KMS-11 (cell line): Measurements from ENCODE around the gene PI16.

Experiments
- H2AFZ ChIP-seq: fragments of 200-600 bp; sonication (generic); 2 replicates; pipeline ENCODE4 v1.6.1; 2016; ENCODE audit warnings: antibody characterized with exemption, mixed run types, low read depth
- H3K27ac ChIP-seq: fragments of 200-600 bp; sonication (generic); 2 replicates; pipeline ENCODE4 v1.6.1; 2016; ENCODE audit warnings: mild to moderate bottlenecking, mixed run types
- H3K27me3 ChIP-seq: fragments of 200-600 bp; sonication (generic); 2 replicates; pipeline ENCODE4 v1.6.1; 2017; ENCODE audit warnings: mild to moderate bottlenecking, low read depth, mixed run types, moderate library complexity; ENCODE audit not compliant: insufficient read depth
- H3K36me3 ChIP-seq: fragments of 200-600 bp; sonication (generic); 2 replicates; pipeline ENCODE4 v1.6.1; 2017; ENCODE audit warnings: mild to moderate bottlenecking, mixed run types; ENCODE audit not compliant: insufficient read depth
- H3K4me1 ChIP-seq: fragments of 200-600 bp; sonication (generic); 2 replicates; pipeline ENCODE4 v1.6.1; 2016; ENCODE audit warnings: mild to moderate bottlenecking, low read depth, mixed run types; ENCODE audit not compliant: poor library complexity, severe bottlenecking
- H3K4me2 ChIP-seq: fragments of 200-600 bp; sonication (generic); 2 replicates; pipeline ENCODE4 v1.7.0; 2016; ENCODE audit warnings: mild to moderate bottlenecking, mixed run types
- H3K4me3 ChIP-seq: fragments of 200-600 bp; sonication (generic); IDR thresholded peaks from 2 replicates; pipeline ENCODE4 v1.6.1; 2017; ENCODE audit warnings: low read depth, low read length, mixed read lengths; ENCODE audit not compliant: insufficient read depth
- H3K79me2 ChIP-seq: fragments of 200-600 bp; sonication (generic); 2 replicates; pipeline ENCODE4 v1.6.1; 2016; ENCODE audit warnings: low read depth, mixed run types; ENCODE audit not compliant: insufficient read depth
- H3K9ac ChIP-seq: fragments of 200-600 bp; sonication (generic); 2 replicates; pipeline ENCODE4 v1.6.1; 2016; ENCODE audit warnings: mild to moderate bottlenecking, mixed run types
- H4K20me1 ChIP-seq: fragments of 200-600 bp; sonication (generic); 2 replicates; pipeline ENCODE4 v1.6.1; 2016; ENCODE audit warnings: mild to moderate bottlenecking, mixed run types; ENCODE audit not compliant: insufficient read depth
- CTCF ChIP-seq: fragments of 200-600 bp; sonication (generic); conservative IDR thresholded peaks from 2 replicates; pipeline ENCODE4 v1.6.1; 2017; ENCODE audit warnings: low read depth, mild to moderate bottlenecking, antibody characterized with exemption, low read length, moderate library complexity, mixed read lengths

Gene PI16

DNA sequence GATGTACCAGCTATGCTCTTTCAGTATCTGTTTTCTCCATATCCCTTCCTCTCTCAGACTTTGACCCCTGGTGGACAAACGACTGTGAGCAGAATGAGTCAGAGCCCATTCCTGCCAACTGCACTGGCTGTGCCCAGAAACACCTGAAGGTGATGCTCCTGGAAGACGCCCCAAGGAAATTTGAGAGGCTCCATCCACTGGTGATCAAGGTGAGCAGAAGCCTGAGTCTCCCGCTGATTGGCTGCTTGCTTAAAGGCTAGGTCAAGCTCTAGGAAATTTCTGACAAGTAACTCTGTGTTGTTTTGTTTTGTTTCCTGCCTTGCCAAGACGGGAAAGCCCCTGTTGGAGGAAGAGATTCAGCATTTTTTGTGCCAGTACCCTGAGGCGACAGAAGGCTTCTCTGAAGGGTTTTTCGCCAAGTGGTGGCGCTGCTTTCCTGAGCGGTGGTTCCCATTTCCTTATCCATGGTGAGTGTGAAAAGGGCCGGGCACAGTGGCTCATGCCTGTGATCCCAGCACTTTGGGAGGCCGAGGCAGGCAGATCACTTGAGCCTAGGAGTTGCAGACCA is 40.2 kb upstream of the PI16 start:
- Histone ChIP-seq H3K79me2 (no peaks in the 10 kb centered on the region), H3K27ac (no peak overlapping the region), H3K36me3 (no peaks in the 10 kb centered on the region), H4K20me1 (no peaks in the 10 kb centered on the region; the same call in 1 of the 2 replicates), H3K4me3 (no peak overlapping the region), H2AFZ (no peak overlapping the region), H3K9ac (no peak overlapping the region), H3K4me1 (peaks cover 32% of the 10 kb centered on the region), H3K4me2 (no peak overlapping the region), H3K27me3 (peaks cover 27% of the 10 kb centered on the region; the same call in 1 of the 2 replicates)
- no peak for TF ChIP-seq CTCF

GRCh38 chr6:36915599-36915998 is 38.9 kb upstream of the PI16 start:
- no peaks in the 10 kb centered on the region; the same call in 1 of the 2 replicates for H4K20me1 ChIP-seq
- no peak overlapping the region for H2AFZ ChIP-seq
- no peak for TF ChIP-seq CTCF
- peaks cover 32% of the 10 kb centered on the region for H3K4me1 ChIP-seq
- no peak overlapping the region for H3K4me2 ChIP-seq
- no peaks in the 10 kb centered on the region for H3K36me3 ChIP-seq
- H3K9ac ChIP-seq, result no peak overlapping the region
- no peaks in the 10 kb centered on the region for H3K79me2 ChIP-seq
- no peak overlapping the region for H3K4me3 ChIP-seq
- H3K27ac ChIP-seq, result no peak overlapping the region
- H3K27me3 ChIP-seq, result peaks cover 19% of the 10 kb centered on the region; the same call in 1 of the 2 replicates

DNA sequence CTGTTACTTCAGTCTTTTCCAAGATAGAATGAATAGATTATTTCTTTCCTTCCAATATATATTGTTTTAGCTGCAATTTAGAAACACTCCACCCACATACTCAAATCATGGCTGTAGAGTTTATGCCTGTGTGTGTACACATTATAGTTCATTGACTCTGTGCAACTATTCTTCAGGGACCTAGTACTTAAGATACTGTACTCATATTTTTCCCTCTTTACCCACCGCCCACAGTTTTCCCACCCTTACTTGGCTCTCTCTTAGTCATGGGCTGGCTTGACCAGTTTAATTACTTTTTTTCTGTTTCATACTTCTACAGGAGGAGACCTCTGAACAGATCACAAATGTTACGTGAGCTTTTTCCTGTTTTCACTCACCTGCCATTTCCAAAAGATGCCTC is 38.4 kb upstream of the PI16 start:
- Histone ChIP-seq H3K27ac (no peak overlapping the region), H3K36me3 (no peaks in the 10 kb centered on the region), H3K27me3 (peaks cover 14% of the 10 kb centered on the region; the same call in 1 of the 2 replicates)

GRCh38 chr6:36917541-36918193 is 36.9 kb upstream of the PI16 start:
- Histone ChIP-seq H3K36me3 (no peaks in the 10 kb centered on the region), H3K4me1 (peaks cover 19% of the 10 kb centered on the region), H3K4me3 (no peak overlapping the region)

More for the DNA sequence above, 38.4 kb upstream of the PI16 start:
- peaks cover 32% of the 10 kb centered on the region for H3K4me1 ChIP-seq
- no peak overlapping the region for H2AFZ ChIP-seq
- H3K4me2 ChIP-seq, result no peak overlapping the region
- H3K4me3 ChIP-seq, result no peak overlapping the region
- H3K9ac ChIP-seq, result no peak overlapping the region
- no peak for TF ChIP-seq CTCF
- no peaks in the 10 kb centered on the region for H3K79me2 ChIP-seq
- H4K20me1 ChIP-seq, result no peaks in the 10 kb centered on the region; the same call in 1 of the 2 replicates

More at GRCh38 chr6:36917541-36918193, 36.9 kb upstream of the PI16 start:
- no peak overlapping the region for H3K9ac ChIP-seq
- no peaks in the 10 kb centered on the region for H4K20me1 ChIP-seq
- no peak for TF ChIP-seq CTCF
- H3K27me3 ChIP-seq, result peaks cover 10% of the 10 kb centered on the region; the same call in 1 of the 2 replicates
- no peaks in the 10 kb centered on the region for H3K79me2 ChIP-seq
- no peak overlapping the region for H2AFZ ChIP-seq
- H3K4me2 ChIP-seq, result no peak overlapping the region
- H3K27ac ChIP-seq, result no peak overlapping the region
